NAMALWA (cell line): ENCODE results near the gene EIF2B2.

Experiments
- DNase-seq: peaks from one replicate; pipeline ENCODE4 v3.0.0-alpha.2; 2015; ENCODE audit warnings: low spot score

Gene EIF2B2

DNA sequence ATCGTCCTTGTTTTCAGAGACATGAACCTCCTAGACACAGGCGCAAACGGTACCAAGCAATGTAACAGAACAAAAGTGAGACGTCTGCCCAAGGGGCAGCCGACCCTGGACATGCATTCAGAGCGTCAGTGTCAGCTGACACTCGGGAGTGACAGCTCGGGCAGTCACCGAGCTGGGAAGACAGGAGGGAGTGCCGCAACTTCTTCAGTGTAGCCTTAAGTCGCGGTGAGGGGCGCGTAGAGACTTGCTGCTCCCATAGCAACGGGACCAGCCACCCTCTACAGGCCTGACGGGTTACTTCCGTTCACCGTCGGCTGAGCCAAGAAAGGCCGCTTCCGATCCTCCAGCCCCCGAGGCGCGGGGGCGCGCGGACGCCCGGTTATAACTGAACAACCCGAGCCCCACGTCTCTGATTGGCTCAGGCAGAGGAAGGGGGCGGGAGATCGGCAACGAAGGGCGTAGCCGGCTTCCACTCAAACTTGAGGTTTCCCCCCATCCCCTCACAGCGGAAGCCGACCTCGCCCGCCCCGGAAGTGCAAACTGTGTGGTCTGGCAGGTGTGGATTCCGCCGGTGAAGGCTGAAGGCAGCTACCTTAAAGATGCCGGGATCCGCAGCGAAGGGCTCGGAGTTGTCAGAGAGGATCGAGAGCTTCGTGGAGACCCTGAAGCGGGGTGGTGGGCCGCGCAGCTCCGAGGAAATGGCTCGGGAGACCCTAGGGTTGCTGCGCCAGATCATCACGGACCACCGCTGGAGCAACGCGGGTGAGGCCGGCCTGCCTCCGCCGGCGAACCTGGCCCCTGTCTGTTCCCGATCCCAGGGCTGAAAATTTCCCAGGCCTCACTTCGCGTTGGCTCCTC is at the start of gene EIF2B2:
Gene EIF2B2, plus strand, starts transcription at position 530 of the 858 bp plus-strand sequence. Its CDS starts 70 bp downstream, at position 600.
- DNase-seq: peak; percentile 94

DNA sequence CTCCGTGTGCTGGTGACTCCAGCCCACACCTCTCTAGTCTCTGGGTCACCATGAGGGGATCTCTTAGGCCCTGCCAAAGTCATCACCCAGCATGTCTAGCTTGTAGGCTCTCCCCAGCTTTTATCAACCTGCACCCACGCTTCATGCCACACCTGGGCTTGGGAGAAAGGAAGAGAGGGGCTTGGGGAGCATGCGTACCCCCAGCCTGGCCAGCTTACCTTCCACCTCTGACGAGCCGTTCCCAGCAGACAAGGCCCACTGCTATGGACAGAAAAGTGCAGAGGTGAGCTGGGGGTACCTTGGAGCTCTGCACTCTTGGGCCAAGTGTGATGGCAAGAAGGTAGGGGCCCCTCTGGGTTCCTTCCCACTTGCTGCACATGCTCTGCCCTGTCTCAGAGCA is 49.0 kb upstream of the EIF2B2 start:
- DNase-seq: no peak

DNA sequence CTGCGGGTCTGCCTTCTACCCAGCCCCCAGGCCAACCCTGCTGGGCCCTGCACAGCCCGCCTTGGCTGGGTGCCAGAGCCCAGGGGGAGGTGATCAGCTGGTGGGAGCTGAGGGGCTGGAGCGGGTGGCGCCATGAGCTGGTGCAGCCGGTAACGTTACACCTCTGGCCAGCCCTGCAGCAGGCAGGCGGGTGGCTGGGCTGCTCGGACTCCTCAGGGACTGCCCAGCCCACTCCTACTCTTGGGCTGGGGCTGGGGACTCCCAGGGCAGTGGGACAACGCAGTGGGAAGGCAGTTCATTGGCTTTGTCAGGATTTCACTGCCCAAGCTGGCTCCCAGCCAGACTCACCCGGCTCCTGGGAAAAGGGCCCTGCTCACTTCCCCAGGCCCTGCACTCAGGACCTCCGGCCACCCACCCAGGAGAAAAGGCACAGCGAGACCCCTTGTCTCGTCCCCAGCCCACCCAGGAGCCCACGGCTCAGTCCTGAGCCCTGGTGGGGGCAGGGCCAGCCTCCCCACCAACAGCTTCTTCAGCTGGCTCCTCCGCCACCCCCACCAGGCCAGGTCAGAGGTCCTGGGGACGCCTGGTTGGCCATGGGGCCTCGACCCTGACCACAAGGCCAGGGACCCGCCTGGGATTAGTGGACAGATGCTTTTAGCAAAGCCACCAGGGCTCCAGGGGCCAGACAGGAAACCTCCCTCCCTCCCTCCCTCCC is 48.3 kb upstream of the EIF2B2 start:
- no peak for DNase-seq

DNA sequence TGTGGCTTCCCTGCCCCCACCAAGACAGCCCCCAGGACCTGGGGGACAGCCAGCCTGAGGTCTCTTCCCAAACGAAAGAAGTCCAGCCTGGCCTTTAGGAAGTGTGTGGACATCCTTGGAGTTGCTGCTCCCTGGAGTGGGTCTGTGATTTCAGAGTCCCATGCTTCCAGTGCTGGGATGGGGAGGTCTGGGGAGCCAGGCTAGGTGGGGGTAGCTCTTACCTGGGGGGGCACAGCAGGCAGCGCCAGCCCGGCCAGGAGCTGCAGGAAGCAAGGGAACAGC is 47.8 kb upstream of the EIF2B2 start:
- DNase-seq: no peak

DNA sequence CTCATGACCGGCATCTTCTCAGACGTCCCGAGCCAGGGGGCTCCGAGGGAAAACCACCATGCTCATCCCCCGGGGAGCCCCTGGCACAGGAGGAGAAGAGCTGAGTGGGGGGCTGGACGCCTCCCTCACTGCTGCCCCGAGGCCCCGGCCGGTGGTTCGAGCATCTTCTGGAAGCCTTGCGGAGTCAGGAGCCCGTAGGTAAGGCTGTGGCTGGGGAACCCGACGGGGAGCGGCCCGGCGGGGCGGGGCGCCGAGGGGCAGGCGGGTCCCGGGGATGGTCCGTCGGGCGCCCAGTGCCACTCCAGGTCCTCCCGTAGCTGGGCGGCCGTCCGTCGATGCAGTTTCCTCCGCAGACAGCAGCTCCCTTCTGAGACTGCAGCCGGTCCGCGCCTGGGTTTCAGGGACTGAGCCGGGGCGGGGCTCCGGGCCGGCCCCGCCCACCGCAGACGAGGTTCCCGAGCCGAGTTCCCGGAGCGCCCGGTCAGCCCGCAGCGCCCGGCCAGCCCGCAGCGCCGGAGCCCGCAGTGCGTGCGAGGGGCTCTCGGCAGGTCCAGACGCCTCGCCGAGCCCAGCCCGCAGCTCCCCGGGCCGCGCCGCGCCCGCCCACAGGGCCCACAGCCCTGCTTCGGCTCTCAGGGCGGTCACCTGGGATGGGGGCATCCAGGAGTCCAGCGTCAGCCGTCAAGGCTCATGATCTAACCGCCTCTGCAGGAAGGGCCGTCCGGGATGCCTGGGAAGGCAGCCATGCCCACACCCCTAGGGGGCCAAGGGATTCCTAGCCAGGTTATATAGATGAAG is 47.3 kb upstream of the EIF2B2 start, which contains the start of gene PGF:
Gene PGF, minus strand, starts transcription at position 369 of the 798 bp plus-strand sequence. Its CDS starts 355 bp downstream, at position 14.
- no peak for DNase-seq

DNA sequence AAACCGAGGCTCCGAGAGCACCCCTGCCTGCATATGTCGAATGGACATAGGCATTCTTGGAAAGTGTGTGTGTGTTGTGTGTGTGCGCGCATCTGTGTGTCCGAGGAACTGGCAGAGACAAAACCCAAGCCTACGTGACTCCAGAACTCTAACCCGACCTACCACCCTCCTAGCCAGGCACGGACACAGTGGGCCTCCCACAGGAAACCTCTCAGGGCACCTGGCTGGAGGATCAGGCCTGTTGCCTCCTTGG is 46.8 kb upstream of the EIF2B2 start:
- DNase-seq: no peak

DNA sequence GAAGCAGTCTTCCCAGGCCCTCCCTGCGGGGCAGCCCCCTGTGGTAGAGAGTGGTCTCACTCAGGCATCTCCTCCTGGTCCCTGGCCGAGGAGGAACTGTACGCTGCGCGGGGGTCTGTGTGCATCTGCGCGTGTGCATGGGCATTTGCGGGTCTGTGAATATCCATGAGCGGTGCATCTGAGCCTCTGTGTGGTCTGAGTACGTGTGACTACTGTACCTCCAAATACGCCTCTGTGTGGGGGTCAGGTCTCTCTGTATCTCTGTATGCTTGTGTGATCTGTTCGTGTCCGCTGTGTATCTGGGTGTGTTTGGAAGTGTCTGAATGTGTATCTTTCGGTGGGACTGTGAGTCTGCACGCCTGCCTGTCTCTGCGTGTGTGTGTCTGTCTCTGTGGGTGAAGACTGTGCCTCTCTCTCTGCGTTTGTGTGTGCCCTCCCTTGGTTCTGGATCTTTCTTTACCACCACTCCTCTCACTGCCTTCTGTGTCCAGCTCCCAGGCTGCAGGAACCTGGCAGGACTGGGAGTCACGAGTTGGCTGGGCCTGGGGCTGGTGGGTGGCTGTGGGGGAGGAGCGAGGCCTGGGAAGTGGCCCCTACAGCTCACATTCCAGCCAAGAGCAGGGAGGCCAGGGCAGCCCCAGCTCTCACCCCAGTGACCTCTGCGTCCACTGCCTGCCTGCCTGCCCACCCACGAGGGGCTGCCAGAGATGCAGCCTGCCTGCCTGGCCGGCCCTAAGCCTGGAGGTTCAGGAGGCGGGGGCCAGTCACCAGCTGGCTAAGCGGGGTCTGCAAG is 46.2 kb upstream of the EIF2B2 start:
- no peak for DNase-seq

DNA sequence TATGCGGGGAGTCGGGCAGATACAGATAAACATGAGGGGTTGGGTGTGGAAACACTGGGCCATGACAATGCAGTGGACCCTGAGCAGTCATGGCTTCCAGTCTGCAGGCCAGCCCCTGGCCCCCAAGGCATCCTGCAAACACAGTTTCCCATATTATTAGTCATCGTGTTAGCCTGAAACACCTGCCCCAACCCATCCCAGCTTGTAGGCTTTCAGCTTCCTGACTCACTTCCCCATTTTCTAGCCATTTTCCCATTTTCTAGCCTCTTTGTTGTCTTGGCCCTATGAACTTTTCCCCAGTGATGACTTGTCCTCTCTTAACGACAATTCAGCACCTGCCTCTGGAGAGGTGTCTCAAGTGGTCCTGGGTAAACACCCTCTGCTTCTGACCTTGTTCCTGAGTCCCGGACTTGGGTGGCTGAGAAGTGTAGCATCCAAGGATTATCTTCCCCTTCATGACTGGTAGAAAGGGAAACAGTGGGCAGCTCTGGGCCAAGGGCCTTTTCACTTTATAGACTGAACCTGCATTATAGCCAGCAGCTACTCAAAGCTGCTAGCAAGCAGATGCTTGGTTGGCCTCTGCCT is 43.0 kb upstream of the EIF2B2 start:
- DNase-seq: no peak

DNA sequence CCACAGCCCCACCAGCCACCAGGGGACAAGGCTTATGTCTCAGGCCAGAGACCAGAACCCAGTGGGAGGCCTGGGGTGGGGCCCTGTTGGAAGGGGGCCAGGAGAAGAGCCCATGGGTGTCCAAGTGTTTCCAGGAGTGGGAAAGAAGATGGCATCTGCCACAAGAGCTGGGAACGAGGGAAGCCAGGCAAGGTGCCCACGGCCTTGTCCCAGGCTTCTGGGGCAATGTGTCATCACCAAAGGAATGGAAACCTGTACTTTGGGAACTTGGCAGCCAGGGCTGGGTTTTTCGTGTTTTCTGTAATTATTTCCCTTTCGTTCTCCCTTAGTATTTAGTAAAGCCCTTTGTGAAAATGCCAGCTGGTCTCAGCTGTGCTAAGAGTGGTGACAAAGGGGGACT is 42.0 kb upstream of the EIF2B2 start:
- no peak for DNase-seq

DNA sequence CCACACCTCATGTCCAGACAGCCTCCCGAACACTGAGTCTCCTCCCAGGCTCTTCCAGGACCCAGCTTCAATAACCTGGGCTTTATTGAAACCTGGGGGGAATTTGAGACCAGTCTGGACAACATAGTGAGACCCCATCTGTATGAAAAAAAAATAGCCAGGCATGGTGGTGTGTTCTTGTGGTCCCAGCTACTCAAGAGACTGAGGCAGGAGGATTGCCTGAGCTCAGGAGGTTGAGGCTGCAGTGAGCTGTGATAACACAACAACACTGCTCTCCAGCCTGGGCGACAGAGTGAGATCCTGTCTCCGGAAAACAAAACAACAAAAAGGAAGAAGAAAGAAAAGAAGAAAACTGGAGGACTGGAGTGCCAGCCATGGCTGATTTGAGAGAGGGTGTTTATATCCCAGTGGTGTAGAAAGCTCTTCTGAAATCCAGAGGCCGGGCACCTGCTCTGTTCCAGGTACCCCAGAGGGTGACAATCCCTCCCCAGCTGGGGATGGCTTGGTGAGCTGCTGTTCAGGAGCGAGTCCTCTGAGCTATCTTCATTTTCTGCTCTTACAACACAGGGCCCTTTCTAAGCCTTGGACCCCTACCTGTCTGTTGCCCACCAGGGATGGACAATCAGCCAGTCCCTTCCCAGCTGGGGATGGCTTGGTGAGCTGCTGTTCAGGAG is 41.3 kb upstream of the EIF2B2 start:
- no peak for DNase-seq

DNA sequence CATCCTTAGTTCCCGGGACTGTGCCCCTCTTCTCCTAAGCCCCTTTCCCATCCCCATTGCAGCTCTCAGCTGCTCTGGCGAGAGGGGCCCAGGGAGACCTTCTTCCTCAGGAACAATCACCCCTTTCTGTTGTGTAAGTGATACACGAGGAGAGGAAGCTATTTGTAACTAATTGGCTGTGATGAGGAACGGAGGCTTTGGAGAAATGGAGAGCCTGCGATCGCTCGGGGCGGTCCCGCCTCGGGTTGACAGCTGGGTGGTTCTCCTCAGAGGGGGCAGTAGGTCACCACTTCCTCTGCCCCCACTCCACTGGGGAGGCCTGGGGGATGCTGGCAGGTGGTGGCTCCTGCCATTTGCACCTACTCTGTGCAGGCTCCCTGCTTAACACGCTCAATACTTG is 40.7 kb upstream of the EIF2B2 start:
- DNase-seq: no peak

DNA sequence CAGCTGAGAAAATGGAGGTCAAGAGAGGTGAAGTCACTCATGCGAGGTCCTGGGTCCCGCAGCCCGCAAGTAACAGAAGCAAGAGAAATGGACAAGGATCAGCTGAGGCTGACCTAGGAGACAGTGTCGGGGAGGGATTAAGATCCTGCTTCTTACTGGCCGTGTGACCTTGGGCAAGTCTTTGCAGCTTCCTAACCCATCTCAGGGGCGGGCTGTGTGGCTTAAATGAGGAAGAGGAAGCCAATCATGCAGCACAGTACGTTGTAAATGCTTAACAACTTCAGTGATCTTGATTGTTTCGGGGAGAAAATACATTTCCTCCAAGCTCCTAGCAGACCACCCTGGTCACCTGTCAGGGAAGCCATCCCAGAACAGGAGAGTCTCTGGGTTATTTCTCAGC is 40.2 kb upstream of the EIF2B2 start:
- no peak for DNase-seq

DNA sequence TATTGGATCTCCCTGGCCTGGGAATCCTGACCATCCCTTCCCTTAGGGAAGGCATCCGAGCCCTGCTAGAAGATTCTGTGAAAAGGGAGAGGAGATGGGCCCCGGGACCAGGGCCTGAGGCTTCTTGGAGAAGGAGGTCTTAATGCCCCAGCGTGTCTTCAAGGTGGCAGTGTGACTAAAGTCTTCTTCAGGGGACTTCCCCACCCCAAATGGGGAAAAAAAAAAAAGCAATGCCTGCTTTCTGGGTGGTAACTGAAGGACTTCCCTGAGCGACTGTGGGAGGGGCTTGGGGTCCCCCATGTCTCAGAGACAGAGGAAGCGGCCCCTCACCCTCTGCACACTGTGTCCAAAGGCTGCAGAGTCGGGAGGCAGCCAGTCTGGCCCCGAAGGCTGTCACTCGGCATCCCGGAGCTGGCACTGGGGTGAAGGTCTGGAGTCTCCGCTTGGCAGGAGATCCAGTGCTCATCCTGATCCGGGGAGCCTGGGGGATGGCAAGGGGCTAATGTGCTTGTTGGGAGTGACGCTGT is 39.5 kb upstream of the EIF2B2 start:
- no peak for DNase-seq

DNA sequence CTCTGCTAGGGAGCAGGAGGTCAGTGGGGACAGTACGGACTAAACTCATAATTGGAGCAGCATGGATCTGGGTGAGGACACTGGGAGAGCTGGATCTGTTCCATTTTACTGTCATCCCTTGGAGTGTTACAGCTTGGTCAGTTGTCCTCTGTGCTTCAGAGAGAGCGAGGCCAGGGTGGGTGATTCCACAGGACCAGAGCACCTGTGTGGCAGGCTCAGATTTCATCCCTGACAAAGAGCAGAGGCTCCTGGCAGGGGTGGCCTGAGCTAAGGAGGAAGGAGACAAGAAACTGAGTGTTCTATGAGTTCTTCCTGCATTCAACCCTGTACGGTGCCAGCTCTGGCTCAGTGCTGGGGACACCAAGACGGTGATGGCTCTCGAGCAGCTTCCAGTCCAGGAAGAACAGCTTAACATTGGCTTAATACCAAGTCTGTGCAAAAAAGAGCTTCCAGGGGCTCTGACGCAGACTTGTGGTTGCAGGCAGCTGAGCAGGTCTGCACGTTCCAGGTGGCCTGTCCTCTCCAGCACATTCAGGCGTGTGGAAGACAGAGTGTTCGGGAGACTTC is 38.9 kb upstream of the EIF2B2 start:
- DNase-seq: no peak

DNA sequence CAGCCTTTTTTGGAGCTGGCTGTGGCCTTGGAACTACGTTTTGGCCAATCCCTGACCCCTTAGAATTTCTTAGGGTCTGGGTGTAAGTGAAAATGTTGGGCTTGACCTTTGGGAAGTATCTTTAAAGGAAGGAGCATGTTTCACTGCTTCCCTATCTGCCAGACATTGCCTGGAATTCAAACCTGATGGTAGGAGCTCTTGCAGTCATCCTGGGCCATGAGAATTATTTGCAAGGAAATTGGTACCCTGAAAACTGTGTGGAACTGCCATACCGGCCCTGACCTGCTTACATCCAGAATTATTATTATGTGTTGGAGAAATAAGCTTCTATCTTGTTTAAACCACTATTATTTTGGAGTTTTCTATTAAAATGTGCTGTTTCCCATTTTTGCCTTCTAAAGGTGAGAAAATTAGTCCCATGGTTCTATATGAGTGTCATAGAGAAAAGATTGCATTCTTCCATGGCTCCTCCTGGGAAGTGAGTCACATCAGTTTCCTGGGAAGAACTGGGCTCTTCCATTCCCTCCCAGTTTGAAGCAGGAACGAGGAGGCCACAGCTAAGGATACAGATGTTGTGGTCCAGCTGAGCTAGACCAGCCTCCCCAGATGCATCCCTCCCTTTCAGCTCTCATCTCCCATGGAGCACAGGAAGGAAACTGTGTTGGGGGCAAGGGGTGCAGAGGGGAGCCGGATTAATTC is 37.8 kb upstream of the EIF2B2 start:
- no peak for DNase-seq

DNA sequence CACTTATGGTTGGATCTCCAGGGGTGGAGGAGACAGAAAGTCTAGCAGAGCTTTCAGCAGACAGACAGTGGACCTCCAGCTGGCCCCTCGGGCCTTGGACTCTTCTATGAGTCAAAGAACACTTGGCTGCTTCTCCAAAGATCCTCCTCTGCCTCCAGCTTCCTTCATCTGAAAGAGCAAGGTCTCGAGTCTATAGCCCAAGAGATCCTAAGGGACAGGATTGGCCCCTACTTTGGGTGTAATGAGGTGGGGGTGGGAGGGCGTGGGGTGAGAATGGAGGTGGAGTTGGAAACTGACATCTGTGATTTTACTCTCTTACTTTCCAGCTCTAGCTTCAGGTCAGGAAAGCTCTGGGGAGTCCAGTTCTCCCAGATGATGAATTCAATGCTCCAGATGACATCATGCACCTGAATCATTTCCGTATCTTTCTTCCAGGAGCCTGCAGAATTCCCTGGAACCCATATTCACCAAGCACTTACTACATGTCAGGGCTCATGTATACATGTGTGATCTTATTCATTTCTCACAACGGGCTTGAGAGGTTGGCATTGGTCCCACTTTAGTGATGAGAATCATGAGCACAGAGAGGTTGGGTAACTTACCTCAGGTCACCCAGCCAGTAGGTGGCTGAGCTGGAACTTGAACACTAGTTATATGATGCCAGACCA is 37.1 kb upstream of the EIF2B2 start:
- no peak for DNase-seq

DNA sequence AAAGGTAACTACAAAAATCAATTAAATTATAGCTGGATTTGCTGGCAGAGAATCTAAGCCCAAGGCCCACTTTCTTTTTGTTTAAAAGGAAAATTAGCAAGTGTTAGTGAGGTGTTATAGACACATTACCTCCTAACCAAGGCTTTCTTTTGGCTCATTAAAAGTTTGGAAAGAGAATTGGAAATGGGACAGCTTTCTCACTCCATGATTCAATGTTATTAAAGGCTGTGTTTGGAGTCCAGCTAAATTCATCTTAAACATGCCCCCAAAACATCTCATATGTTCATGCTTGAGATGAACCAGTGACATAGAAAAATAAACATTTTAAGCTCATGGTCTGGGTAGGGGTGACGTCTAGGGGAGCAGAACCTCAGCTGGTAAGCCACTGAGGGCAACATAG is 33.9 kb upstream of the EIF2B2 start:
- no peak for DNase-seq

DNA sequence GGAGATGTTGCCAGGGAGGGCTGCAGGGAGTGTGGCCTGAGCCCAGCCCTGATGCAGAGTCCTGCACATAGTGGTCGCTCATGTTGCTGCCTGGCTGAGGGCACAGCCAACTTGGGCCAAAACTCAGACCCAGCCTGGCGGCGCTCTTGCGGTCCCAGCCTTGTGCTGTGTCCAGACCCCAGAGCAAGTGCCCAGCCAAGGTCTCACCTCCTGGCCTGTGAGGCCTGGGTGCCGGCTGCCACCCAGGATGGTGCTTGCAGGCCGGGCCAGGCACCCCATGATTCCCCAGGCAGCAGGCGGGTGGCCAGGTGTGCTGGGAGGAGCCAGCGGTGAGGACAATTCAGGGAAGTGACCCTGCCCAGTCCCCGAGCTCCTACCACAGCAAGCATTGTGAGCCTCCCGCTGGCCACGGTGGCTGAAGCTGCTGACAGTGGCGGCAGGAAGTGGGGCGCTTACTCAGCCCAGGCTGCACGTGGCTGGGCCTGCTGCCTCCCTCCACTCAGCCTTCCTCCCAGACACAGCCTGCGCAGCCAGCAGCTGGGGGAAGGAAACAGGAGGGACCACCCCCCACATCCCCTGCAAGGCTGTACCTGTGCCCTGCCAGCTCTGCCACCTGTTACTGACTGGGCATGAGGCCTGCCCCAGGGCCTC is 29.6 kb upstream of the EIF2B2 start:
- DNase-seq: no peak

DNA sequence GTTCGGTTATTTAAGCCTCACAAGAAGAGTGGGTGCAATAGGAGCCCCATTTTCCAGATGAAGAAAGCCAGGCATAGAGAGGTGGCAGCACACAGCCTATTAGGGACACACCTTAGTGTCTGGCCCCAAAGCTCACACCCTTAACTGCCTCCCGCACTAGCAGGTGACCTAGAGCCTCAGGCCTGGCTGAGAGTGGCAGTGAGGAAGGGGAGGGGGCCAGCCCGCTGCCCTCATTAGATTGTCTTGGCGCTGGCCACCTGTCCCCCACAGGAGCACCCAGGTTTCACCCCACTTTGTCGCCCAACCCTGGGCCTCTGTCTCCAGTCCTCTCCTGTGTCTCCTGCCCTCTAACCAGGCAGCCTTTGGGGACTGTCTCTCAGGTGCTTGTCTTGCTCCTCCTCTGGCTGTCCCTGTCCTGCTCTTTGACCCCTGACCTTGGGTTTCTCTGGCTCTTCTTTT is 28.8 kb upstream of the EIF2B2 start:
- DNase-seq: no peak
